CD8-positive, alpha-beta memory T cell (primary cell): Measurements from ENCODE around the gene OR2T29. TPM values are rescaled to one million over a fixed set of nuclear protein-coding genes. Genes with fewer than 3 reads are reported as not detected.
"Not testable (repeated sequence)": the region's sequence is repeated elsewhere in the genome, so short reads cannot be mapped to it uniquely, and the experiment has no call there.

Experiments used
- CTCF ChIA-PET: fragments of 350-600 bp; sonication (Branson Sonifier 250); formaldehyde crosslinking; loops from one replicate; lab custom pipeline; 2021; ENCODE audit warnings: antibody characterized with exemption; lab: Charles Lee
- POLR2A ChIA-PET: fragments of 350-600 bp; sonication (Branson Sonifier 250); formaldehyde crosslinking; loops from one replicate; lab custom pipeline; 2021; ENCODE audit warnings: antibody characterized with exemption; lab: Charles Lee
- DNase-seq, 5 donors: peaks; one replicate each; pipeline versions ENCODE4 v3.0.0 to v3.0.0-alpha.2; 2020 to 2022; ENCODE audit warnings: mixed read lengths in 1 of 5
- H3K27ac ChIP-seq: one replicate; pipeline ENCODE4 v1.7.0; 2013; ENCODE audit warnings: low read depth, mild to moderate bottlenecking, low read length, moderate library complexity
- H3K27me3 ChIP-seq: 2 replicates; pipeline ENCODE4 v1.7.0; 2013; ENCODE audit warnings: low read length, mild to moderate bottlenecking; ENCODE audit not compliant: insufficient read depth, poor library complexity, severe bottlenecking
- H3K36me3 ChIP-seq: 2 replicates; pipeline ENCODE4 v1.7.0; 2013; ENCODE audit warnings: mild to moderate bottlenecking, low read length, moderate library complexity; ENCODE audit not compliant: insufficient read depth
- H3K4me1 ChIP-seq: 2 replicates; pipeline ENCODE4 v1.7.0; 2013; ENCODE audit warnings: mild to moderate bottlenecking, low read length, moderate library complexity; ENCODE audit not compliant: insufficient read depth
- H3K4me3 ChIP-seq: 2 replicates; pipeline ENCODE4 v1.7.0; 2013; ENCODE audit warnings: mild to moderate bottlenecking, low read length
- H3K9me3 ChIP-seq: 2 replicates; pipeline ENCODE4 v1.7.0; 2013; ENCODE audit warnings: mild to moderate bottlenecking, low read length
- H3K27ac Mint-ChIP-seq, 8 donors: one replicate each; pipeline ENCODE4 v1.8.0; 2020 to 2021; ENCODE audit warnings: mixed read lengths in 8 of 8, mild to moderate bottlenecking in 6 of 8, inconsistent platforms in 3 of 8, moderate library complexity in 3 of 8
- H3K27me3 Mint-ChIP-seq, 2 donors: one replicate each; pipeline ENCODE4 v1.8.0; 2020 to 2021; ENCODE audit warnings: mixed read lengths in 2 of 2, mild to moderate bottlenecking in 1 of 2, moderate library complexity in 1 of 2
- H3K36me3 Mint-ChIP-seq, 3 donors: one replicate each; pipeline ENCODE4 v1.8.0; 2020 to 2021; ENCODE audit warnings: mixed read lengths in 3 of 3, inconsistent platforms in 1 of 3, mild to moderate bottlenecking in 1 of 3
- H3K4me1 Mint-ChIP-seq, 3 donors: one replicate each; pipeline ENCODE4 v1.8.0; 2020 to 2021; ENCODE audit warnings: mixed read lengths in 3 of 3, inconsistent platforms in 1 of 3, mild to moderate bottlenecking in 1 of 3
- H3K4me3 Mint-ChIP-seq, 7 donors: one replicate each; pipeline ENCODE4 v1.8.0; 2020 to 2021; ENCODE audit warnings: mixed read lengths in 7 of 7, mild to moderate bottlenecking in 6 of 7, moderate library complexity in 4 of 7, inconsistent platforms in 2 of 7
- H3K9me3 Mint-ChIP-seq, 5 donors: one replicate each; pipeline ENCODE4 v1.8.0; 2020 to 2022; ENCODE audit warnings: mixed read lengths in 5 of 5, mild to moderate bottlenecking in 3 of 5, moderate library complexity in 2 of 5, inconsistent platforms in 1 of 5
- polyA plus RNA-seq: library from polyadenylated mRNA; unstranded; fragments of 300-500 nt; fragmentation: Illumina TruSeq; gene quantifications from one replicate; pipeline ENCODE4 v1.2.3, GENCODE V29; 2021
- total RNA-seq, 2 experiments: library from RNA; stranded (reverse); gene quantifications; one replicate each; pipeline ENCODE4 v1.2.3, GENCODE V29; 2021

OR2T29 gene
- total and polyA plus RNA-seq, 3 experiments from 2014 or later = not detected

DNA sequence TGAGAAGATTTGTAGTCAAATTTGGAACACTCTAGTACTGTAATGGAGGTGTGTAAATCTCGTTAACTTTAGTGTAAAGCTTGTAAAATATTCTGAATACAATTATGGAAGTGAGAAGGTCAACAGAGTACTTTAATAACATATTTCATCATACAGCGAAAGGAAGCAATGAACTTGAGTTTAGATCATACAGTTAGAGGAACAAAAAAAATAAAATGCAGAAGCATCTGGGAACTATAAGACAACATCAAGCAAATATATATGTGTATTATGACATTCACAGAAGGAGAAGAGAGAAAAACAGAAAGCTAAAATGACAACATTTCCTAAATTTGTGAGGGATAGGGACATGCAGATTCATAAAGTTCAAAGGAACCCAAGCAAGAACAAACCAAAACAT is 6.5 kb upstream of the OR2T29 start:
- H3K27me3 Mint-ChIP-seq, H3K27me3 ChIP-seq, H3K36me3 Mint-ChIP-seq: not testable (repeated sequence)

DNA sequence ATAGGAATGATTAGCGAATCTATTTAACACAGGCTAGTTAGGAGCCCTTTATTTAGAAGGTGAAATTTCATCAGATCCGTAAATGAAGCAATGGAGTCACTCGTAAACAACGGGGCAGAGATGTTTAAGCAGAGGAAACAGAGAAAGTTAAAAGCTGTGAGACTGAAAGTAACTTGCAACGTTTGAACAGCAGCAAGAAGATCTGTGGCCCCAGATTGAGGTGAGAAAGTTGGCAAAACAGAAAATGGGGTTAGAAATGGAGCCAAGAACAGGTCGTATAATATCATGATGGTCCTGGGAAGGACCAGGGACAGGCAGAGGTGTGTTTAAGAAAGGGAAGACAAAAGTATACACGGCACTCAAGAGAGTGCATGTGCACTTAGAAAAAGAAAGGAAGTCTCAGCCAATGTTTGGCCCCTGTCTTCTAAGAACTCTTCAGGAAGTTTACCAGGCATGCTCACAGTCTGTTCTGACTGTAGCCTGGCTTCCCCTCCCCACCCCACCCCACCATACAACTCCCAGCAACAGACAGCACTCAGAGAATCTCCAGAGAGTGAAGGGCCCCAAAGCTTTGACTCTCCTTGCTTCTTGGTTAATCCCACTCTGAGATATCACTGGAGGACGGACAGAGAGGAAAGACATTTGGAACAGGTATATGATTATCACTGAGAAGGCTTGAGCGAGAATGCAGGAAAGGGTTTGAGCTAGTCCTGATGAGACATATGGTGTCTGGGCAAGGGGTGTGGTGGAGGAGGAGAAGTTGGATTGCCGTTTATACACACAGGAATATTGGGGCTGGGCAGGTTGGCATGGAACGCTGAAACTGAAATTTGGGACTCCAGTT is 3.2 kb upstream of the OR2T29 start:
- H3K27me3 ChIP-seq, H3K27ac ChIP-seq, POLR2A ChIA-PET, H3K36me3 ChIP-seq, H3K27me3 Mint-ChIP-seq, H3K9me3 ChIP-seq, H3K36me3 Mint-ChIP-seq, H3K9me3 Mint-ChIP-seq, CTCF ChIA-PET, H3K4me1 ChIP-seq: not testable (repeated sequence)
- peak overlapping the region in 7 of 8 donors; percentile 70 to 95 (median 78) for H3K27ac Mint-ChIP-seq
- peak in 2 of 5 donors; percentile 10 to 48 for DNase-seq
- H3K4me3 ChIP-seq = peak overlapping the region; percentile 49
- peak overlapping the region; percentile 53 to 87 (median 82) for H3K4me3 Mint-ChIP-seq
- peaks cover 4 to 12% (median 7%) of the 10 kb centered on the region in 3 donors for H3K4me1 Mint-ChIP-seq

More for the DNA sequence above, 6.5 kb upstream of the OR2T29 start:
- H3K4me3 ChIP-seq, POLR2A ChIA-PET, H3K9me3 Mint-ChIP-seq, H3K27ac ChIP-seq, H3K4me1 ChIP-seq, H3K4me3 Mint-ChIP-seq, H3K27ac Mint-ChIP-seq, H3K9me3 ChIP-seq, H3K36me3 ChIP-seq, CTCF ChIA-PET, DNase-seq: not testable (repeated sequence)
- H3K4me1 Mint-ChIP-seq = peaks cover 4 to 12% (median 7%) of the 10 kb centered on the region in 3 donors

DNA sequence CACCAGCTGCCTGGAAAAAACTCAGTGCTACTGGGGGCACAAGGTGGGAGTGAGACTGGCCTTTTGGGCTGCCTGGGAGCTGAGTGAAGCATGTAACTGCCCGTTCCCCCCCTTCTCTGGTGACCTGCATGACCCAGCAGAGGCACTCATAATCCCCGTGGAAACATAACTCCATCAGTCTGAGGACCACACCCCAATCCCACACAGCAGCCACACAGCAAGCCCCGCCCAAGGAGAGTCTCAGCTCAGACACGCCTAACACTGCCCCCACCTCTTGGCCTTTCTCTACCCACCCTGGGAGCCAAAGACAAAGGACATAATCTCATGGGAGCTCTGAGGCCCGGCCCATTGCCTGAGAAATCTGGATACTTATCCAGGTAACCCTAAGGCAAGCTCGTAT is 11.5 kb downstream of the OR2T29 start:
- H3K9me3 ChIP-seq, H3K27ac ChIP-seq, H3K9me3 Mint-ChIP-seq, H3K4me3 Mint-ChIP-seq, H3K36me3 ChIP-seq, POLR2A ChIA-PET, H3K27ac Mint-ChIP-seq, H3K36me3 Mint-ChIP-seq, H3K27me3 ChIP-seq, H3K4me1 Mint-ChIP-seq, H3K27me3 Mint-ChIP-seq, DNase-seq, H3K4me3 ChIP-seq, CTCF ChIA-PET, H3K4me1 ChIP-seq: not testable (repeated sequence)

- DNase-seq, H3K27ac Mint-ChIP-seq, H3K4me1 ChIP-seq, H3K27ac ChIP-seq, H3K36me3 Mint-ChIP-seq, H3K4me3 Mint-ChIP-seq, H3K9me3 Mint-ChIP-seq, H3K9me3 ChIP-seq, H3K4me1 Mint-ChIP-seq, H3K36me3 ChIP-seq, H3K27me3 Mint-ChIP-seq, H3K4me3 ChIP-seq, CTCF ChIA-PET, POLR2A ChIA-PET, H3K27me3 ChIP-seq: not testable (repeated sequence)
Measured at GRCh38 chr1:248547383-248547782, 15.2 kb downstream of the OR2T29 start.

- H3K27ac ChIP-seq, POLR2A ChIA-PET, H3K27me3 ChIP-seq, H3K36me3 ChIP-seq, H3K9me3 ChIP-seq, H3K9me3 Mint-ChIP-seq, CTCF ChIA-PET, H3K4me1 ChIP-seq, H3K4me3 Mint-ChIP-seq, H3K36me3 Mint-ChIP-seq, H3K27ac Mint-ChIP-seq, DNase-seq, H3K27me3 Mint-ChIP-seq, H3K4me3 ChIP-seq, H3K4me1 Mint-ChIP-seq: not testable (repeated sequence)
Measured at GRCh38 chr1:248537449-248537848, 25.1 kb downstream of the OR2T29 start.

DNA sequence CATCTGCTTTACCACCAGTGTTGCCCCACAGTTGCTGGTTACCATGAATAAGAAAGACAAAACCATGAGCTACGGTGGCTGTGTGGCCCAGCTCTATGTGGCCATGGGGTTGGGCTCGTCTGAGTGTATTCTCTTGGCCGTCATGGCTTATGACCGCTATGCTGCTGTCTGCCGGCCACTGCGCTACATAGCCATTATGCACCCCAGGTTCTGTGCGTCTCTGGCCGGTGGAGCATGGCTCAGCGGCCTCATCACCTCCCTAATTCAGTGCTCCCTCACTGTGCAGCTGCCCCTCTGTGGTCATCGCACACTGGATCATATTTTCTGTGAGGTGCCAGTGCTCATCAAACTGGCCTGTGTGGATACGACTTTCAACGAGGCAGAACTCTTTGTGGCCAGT is 40.7 kb downstream of the OR2T29 start:
- Histone ChIP-seq H3K27ac (no peak overlapping the region), H3K27me3 (no peaks in the 10 kb centered on the region), H3K4me1 (no peaks in the 10 kb centered on the region), H3K4me3 (no peak overlapping the region), H3K36me3 (no peaks in the 10 kb centered on the region), H3K9me3 (no peaks in the 10 kb centered on the region)
- no peak for DNase-seq
- peaks cover 0 to 4% (median 0%) of the 10 kb centered on the region in 5 donors for H3K9me3 Mint-ChIP-seq
- no peaks in the 10 kb centered on the region for H3K4me1 Mint-ChIP-seq
- no peak overlapping the region for H3K27ac Mint-ChIP-seq
- ChIA-PET POLR2A (no interaction called here), CTCF (no interaction called here)
- no peaks in the 10 kb centered on the region for H3K36me3 Mint-ChIP-seq
- peaks cover 7 to 9% of the 10 kb centered on the region in 2 donors for H3K27me3 Mint-ChIP-seq
- no peak overlapping the region for H3K4me3 Mint-ChIP-seq

- CTCF ChIA-PET, H3K4me1 ChIP-seq, H3K9me3 ChIP-seq, H3K27ac Mint-ChIP-seq, H3K27me3 ChIP-seq, POLR2A ChIA-PET, H3K27ac ChIP-seq, H3K27me3 Mint-ChIP-seq, H3K4me3 ChIP-seq, DNase-seq, H3K4me1 Mint-ChIP-seq, H3K36me3 ChIP-seq, H3K4me3 Mint-ChIP-seq, H3K9me3 Mint-ChIP-seq, H3K36me3 Mint-ChIP-seq: not testable (repeated sequence)
Measured at GRCh38 chr1:248510217-248510616, 52.4 kb downstream of the OR2T29 start.

GRCh38 chr1:248507773-248508172 is 54.8 kb downstream of the OR2T29 start, which contains the start of gene OR2G6:
OR2G6 (plus strand) TSS chr1:248508073; CDS start chr1:248521647, 13,574 bp downstream.
- H3K27me3 ChIP-seq, H3K36me3 Mint-ChIP-seq, H3K4me1 Mint-ChIP-seq, H3K9me3 Mint-ChIP-seq, H3K4me3 ChIP-seq, H3K27me3 Mint-ChIP-seq, POLR2A ChIA-PET, H3K9me3 ChIP-seq, H3K36me3 ChIP-seq, CTCF ChIA-PET, H3K27ac ChIP-seq, H3K27ac Mint-ChIP-seq, DNase-seq, H3K4me1 ChIP-seq, H3K4me3 Mint-ChIP-seq: not testable (repeated sequence)
